ENCODE measurements around the gene PPP3CA. TPM values are rescaled to one million over a fixed set of nuclear protein-coding genes. Genes with fewer than 3 reads are reported as not detected.

PPP3CA gene
- total and polyA plus RNA-seq, 2 of the 13 experiments (the other 11 are each of a cell fraction or from before 2014, with no cell fraction given), result 4.8 to 13.2 TPM

DNA sequence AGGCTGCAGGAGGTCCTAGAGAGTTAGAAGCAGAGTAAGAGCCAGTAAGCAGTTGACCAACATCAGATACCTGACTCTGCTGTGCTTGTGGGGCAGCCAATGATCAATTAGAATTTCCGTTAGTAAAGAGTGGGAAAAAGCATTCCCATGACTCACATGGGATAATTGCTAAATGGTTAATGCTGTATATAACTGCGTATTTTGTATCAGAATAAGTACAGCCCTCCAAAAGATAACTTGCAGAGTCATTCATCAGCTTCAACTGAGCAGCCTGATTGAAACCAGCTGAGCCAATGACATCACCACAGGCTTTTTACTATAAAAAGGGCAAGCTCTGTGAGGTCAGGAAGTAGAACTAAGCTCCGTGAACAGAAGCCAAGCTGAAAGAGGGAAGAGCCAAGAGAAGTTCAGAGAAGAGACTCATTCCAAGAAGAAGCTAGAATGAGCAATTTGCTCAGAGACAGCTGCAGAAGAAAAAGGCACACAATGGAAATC lies 67.9 kb downstream of the PPP3CA start:
- WGBS (ENCODE audit: low lambda C conversion rate), result 93% methylated on average over 3 of the region's 3 CpGs
- Histone ChIP-seq H3K4me1 (ENCODE audit: insufficient read depth, low read length) (peaks cover 21% of the 10 kb centered on the region), H3K9ac (ENCODE audit: insufficient read depth, low read depth, low read length) (no peak overlapping the region), H3K9me3 (ENCODE audit: low read length) (no peaks in the 10 kb centered on the region), H3K36me3 (replicated peaks in 1 of 2; ENCODE audit: control insufficient read depth in 1 of 2, insufficient read depth in 2 of 2, low read length in 2 of 2) (no peaks in the 10 kb centered on the region), H3K79me2 (ENCODE audit: insufficient read depth, low read length) (peaks cover 2% of the 10 kb centered on the region), H3K4me2 (ENCODE audit: low read depth, low read length) (no peak overlapping the region), H4K20me1 (ENCODE audit: insufficient read depth, low read length) (no peaks in the 10 kb centered on the region), H3K27ac (ENCODE audit: extremely low read length, insufficient read depth, low read length) (no peak overlapping the region), H3K4me3 (replicated peaks in 1 of 3; ENCODE audit: insufficient read depth in 1 of 3, low read depth in 2 of 3, low read length in 3 of 3) (no peak overlapping the region), H3K27me3 (ENCODE audit: control insufficient read depth in 1 of 2, insufficient read depth in 2 of 2, low read length in 2 of 2) (no peaks in the 10 kb centered on the region), H2AFZ (ENCODE audit: low read length) (no peak overlapping the region)
- ATAC-seq, result no peak
- no peak for FAIRE-seq
- intact Hi-C loops (cut with micrococcal nuclease; ENCODE audit: unreplicated experiment), result no loop called here
- CTCF ChIA-PET (ENCODE audit: low intra/inter-chr PET ratio, low total read pairs), result no interaction called here
- in situ Hi-C loops (cut with HindIII; ENCODE audit: extremely low pct_ligation_motif_present, low pct_unique_long_range_greater_than_20kb), result no loop called here
- no TSS peak for BruUV-seq (replicated peaks)
- no peak for DNase-seq (ENCODE audit: low spot score)
- POLR2A ChIA-PET, result no interaction called here
- TF ChIP-seq, protein P1, sequence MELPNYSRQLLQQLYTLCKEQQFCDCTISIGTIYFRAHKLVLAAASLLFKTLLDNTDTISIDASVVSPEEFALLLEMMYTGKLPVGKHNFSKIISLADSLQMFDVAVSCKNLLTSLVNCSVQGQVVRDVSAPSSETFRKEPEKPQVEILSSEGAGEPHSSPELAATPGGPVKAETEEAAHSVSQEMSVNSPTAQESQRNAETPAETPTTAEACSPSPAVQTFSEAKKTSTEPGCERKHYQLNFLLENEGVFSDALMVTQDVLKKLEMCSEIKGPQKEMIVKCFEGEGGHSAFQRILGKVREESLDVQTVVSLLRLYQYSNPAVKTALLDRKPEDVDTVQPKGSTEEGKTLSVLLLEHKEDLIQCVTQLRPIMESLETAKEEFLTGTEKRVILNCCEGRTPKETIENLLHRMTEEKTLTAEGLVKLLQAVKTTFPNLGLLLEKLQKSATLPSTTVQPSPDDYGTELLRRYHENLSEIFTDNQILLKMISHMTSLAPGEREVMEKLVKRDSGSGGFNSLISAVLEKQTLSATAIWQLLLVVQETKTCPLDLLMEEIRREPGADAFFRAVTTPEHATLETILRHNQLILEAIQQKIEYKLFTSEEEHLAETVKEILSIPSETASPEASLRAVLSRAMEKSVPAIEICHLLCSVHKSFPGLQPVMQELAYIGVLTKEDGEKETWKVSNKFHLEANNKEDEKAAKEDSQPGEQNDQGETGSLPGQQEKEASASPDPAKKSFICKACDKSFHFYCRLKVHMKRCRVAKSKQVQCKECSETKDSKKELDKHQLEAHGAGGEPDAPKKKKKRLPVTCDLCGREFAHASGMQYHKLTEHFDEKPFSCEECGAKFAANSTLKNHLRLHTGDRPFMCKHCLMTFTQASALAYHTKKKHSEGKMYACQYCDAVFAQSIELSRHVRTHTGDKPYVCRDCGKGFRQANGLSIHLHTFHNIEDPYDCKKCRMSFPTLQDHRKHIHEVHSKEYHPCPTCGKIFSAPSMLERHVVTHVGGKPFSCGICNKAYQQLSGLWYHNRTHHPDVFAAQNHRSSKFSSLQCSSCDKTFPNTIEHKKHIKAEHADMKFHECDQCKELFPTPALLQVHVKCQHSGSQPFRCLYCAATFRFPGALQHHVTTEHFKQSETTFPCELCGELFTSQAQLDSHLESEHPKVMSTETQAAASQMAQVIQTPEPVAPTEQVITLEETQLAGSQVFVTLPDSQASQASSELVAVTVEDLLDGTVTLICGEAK (IDR thresholded peaks at IDR 0.05), result no peak
- TF ChIP-seq, protein P1 (CRISPR knock-in tag; IDR thresholded peaks at IDR 0.05), result no peak
- TF ChIP-seq SIN3B (IDR thresholded peaks at IDR 0.05; ENCODE audit: low read length) (no peak), MAFF (IDR thresholded peaks at IDR 0.05; ENCODE audit: low read depth, low read length) (no peak), ZFP82 (CRISPR knock-in tag; IDR thresholded peaks at IDR 0.05; ENCODE audit: borderline replicate concordance) (no peak), ZNF207 (IDR thresholded peaks at IDR 0.05; ENCODE audit: borderline replicate concordance) (no peak), MYNN (CRISPR knock-in tag; IDR thresholded peaks at IDR 0.05; ENCODE audit: low read depth) (no peak), ZFY (CRISPR knock-in tag; IDR thresholded peaks at IDR 0.05) (no peak), ASH2L (IDR thresholded peaks at IDR 0.05; ENCODE audit: insufficient read length, low read depth, low read length) (no peak), SP1 (IDR thresholded peaks at IDR 0.05) (no peak), SP1 (CRISPR knock-in tag; IDR thresholded peaks at IDR 0.05) (no peak), DNMT3B (CRISPR knock-in tag; conservative IDR thresholded peaks at IDR 0.05) (no peak)
- TF ChIP-seq, protein P2, sequence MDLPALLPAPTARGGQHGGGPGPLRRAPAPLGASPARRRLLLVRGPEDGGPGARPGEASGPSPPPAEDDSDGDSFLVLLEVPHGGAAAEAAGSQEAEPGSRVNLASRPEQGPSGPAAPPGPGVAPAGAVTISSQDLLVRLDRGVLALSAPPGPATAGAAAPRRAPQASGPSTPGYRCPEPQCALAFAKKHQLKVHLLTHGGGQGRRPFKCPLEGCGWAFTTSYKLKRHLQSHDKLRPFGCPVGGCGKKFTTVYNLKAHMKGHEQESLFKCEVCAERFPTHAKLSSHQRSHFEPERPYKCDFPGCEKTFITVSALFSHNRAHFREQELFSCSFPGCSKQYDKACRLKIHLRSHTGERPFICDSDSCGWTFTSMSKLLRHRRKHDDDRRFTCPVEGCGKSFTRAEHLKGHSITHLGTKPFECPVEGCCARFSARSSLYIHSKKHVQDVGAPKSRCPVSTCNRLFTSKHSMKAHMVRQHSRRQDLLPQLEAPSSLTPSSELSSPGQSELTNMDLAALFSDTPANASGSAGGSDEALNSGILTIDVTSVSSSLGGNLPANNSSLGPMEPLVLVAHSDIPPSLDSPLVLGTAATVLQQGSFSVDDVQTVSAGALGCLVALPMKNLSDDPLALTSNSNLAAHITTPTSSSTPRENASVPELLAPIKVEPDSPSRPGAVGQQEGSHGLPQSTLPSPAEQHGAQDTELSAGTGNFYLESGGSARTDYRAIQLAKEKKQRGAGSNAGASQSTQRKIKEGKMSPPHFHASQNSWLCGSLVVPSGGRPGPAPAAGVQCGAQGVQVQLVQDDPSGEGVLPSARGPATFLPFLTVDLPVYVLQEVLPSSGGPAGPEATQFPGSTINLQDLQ (CRISPR knock-in tag; IDR thresholded peaks at IDR 0.05), result no peak
- TF ChIP-seq, protein P3, sequence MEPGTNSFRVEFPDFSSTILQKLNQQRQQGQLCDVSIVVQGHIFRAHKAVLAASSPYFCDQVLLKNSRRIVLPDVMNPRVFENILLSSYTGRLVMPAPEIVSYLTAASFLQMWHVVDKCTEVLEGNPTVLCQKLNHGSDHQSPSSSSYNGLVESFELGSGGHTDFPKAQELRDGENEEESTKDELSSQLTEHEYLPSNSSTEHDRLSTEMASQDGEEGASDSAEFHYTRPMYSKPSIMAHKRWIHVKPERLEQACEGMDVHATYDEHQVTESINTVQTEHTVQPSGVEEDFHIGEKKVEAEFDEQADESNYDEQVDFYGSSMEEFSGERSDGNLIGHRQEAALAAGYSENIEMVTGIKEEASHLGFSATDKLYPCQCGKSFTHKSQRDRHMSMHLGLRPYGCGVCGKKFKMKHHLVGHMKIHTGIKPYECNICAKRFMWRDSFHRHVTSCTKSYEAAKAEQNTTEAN (CRISPR knock-in tag; conservative IDR thresholded peaks at IDR 0.05), result no peak
